Muscle layer of duodenum (tissue), 2 donors: ENCODE data around the gene B3GALT2.
A peak's percentile ranks its signal among the peaks of the same experiment; 100 is the strongest.

Source experiments
- H3K27ac ChIP-seq: one replicate; pipeline ENCODE4 v1.7.0; 2013; ENCODE audit warnings: mild to moderate bottlenecking, low read length
- H3K27me3 ChIP-seq: one replicate; pipeline ENCODE4 v1.7.0; 2013; ENCODE audit warnings: low read depth, mild to moderate bottlenecking, control low read depth, low read length
- H3K36me3 ChIP-seq, 2 donors: one replicate each; pipeline ENCODE4 v1.7.0; 2013; ENCODE audit warnings: low read length in 2 of 2, control low read depth in 1 of 2, mild to moderate bottlenecking in 1 of 2; ENCODE audit not compliant: insufficient read depth in 2 of 2, control insufficient read depth in 1 of 2
- H3K4me1 ChIP-seq, 2 donors: one replicate each; pipeline ENCODE4 v1.7.0; 2013; ENCODE audit warnings: low read length in 2 of 2, mild to moderate bottlenecking in 2 of 2, control low read depth in 1 of 2, moderate library complexity in 1 of 2; ENCODE audit not compliant: insufficient read depth in 2 of 2, control insufficient read depth in 1 of 2
- H3K4me3 ChIP-seq, 2 donors: one replicate each; pipeline ENCODE4 v1.7.0; 2013; ENCODE audit warnings: low read length in 2 of 2, low read depth in 1 of 2, mild to moderate bottlenecking in 1 of 2
- H3K9me3 ChIP-seq, 2 donors: one replicate each; pipeline ENCODE4 v1.7.0; 2013; ENCODE audit warnings: low read length in 2 of 2, control low read depth in 1 of 2, mild to moderate bottlenecking in 1 of 2; ENCODE audit not compliant: control insufficient read depth in 1 of 2
- donor health status: healthy.

Gene B3GALT2

GRCh38 chr1:193181985-193182384 is 4.4 kb downstream of the B3GALT2 start:
- Histone ChIP-seq H3K9me3 (no peaks in the 10 kb centered on the region), H3K27ac (no peak overlapping the region), H3K4me3 (no peak overlapping the region), H3K4me1 (peaks cover 4 to 56% of the 10 kb centered on the region in 2 donors), H3K36me3 (no peaks in the 10 kb centered on the region), H3K27me3 (no peaks in the 10 kb centered on the region)

GRCh38 chr1:193181536-193181935 is 4.9 kb downstream of the B3GALT2 start:
- peak overlapping the region; percentile 19 for H3K27ac ChIP-seq
- no peaks in the 10 kb centered on the region for H3K36me3 ChIP-seq
- peaks cover 4 to 52% of the 10 kb centered on the region in 2 donors for H3K4me1 ChIP-seq

GRCh38 chr1:193179094-193179493 is 7.3 kb downstream of the B3GALT2 start:
- Histone ChIP-seq H3K9me3 (no peaks in the 10 kb centered on the region), H3K4me1 (peaks cover 4 to 40% of the 10 kb centered on the region in 2 donors), H3K27ac (no peak overlapping the region), H3K36me3 (no peaks in the 10 kb centered on the region), H3K27me3 (no peaks in the 10 kb centered on the region), H3K4me3 (no peak overlapping the region)

More at GRCh38 chr1:193181536-193181935, 4.9 kb downstream of the B3GALT2 start:
- no peaks in the 10 kb centered on the region for H3K27me3 ChIP-seq
- H3K9me3 ChIP-seq, result no peaks in the 10 kb centered on the region
- H3K4me3 ChIP-seq, result no peak overlapping the region

GRCh38 chr1:193176788-193177187 is 9.6 kb downstream of the B3GALT2 start:
- Histone ChIP-seq H3K4me3 (no peak overlapping the region), H3K27me3 (no peaks in the 10 kb centered on the region), H3K9me3 (no peaks in the 10 kb centered on the region), H3K27ac (no peak overlapping the region), H3K4me1 (peaks cover 4 to 21% of the 10 kb centered on the region in 2 donors), H3K36me3 (no peaks in the 10 kb centered on the region)

GRCh38 chr1:193176113-193176512 is 10.3 kb downstream of the B3GALT2 start:
- Histone ChIP-seq H3K4me3 (no peak overlapping the region), H3K36me3 (no peaks in the 10 kb centered on the region), H3K27me3 (no peaks in the 10 kb centered on the region), H3K9me3 (no peaks in the 10 kb centered on the region), H3K27ac (no peak overlapping the region), H3K4me1 (peaks cover 4 to 14% of the 10 kb centered on the region in 2 donors)

- no peak overlapping the region for H3K27ac ChIP-seq
Observed at GRCh38 chr1:193157360-193157759, 29.1 kb downstream of the B3GALT2 start.

GRCh38 chr1:193156822-193157142 is 29.6 kb downstream of the B3GALT2 start:
- Histone ChIP-seq H3K27ac (no peak overlapping the region), H3K27me3 (no peaks in the 10 kb centered on the region), H3K4me1 (peaks cover 0 to 5% of the 10 kb centered on the region in 2 donors), H3K9me3 (no peaks in the 10 kb centered on the region), H3K36me3 (peaks cover 15% of the 10 kb centered on the region in 2 donors), H3K4me3 (no peak overlapping the region)

More at GRCh38 chr1:193157360-193157759, 29.1 kb downstream of the B3GALT2 start:
- no peaks in the 10 kb centered on the region for H3K27me3 ChIP-seq
- H3K9me3 ChIP-seq, result no peaks in the 10 kb centered on the region
- H3K4me1 ChIP-seq, result peaks cover 0 to 5% of the 10 kb centered on the region in 2 donors
- H3K36me3 ChIP-seq, result peaks cover 10 to 13% of the 10 kb centered on the region in 2 donors
- no peak overlapping the region for H3K4me3 ChIP-seq

- no peak overlapping the region for H3K4me3 ChIP-seq
- peaks cover 16 to 18% of the 10 kb centered on the region in 2 donors for H3K36me3 ChIP-seq
- H3K4me1 ChIP-seq, result peaks cover 0 to 5% of the 10 kb centered on the region in 2 donors
- H3K27ac ChIP-seq, result no peak overlapping the region
- H3K9me3 ChIP-seq, result no peaks in the 10 kb centered on the region
- H3K27me3 ChIP-seq, result no peaks in the 10 kb centered on the region
Observed at GRCh38 chr1:193156117-193156821, 30.1 kb downstream of the B3GALT2 start.

GRCh38 chr1:193144999-193145398 is 41.4 kb downstream of the B3GALT2 start:
- Histone ChIP-seq H3K9me3 (no peaks in the 10 kb centered on the region), H3K36me3 (peaks cover 29 to 38% of the 10 kb centered on the region in 2 donors), H3K27ac (no peak overlapping the region), H3K27me3 (no peaks in the 10 kb centered on the region), H3K4me1 (peaks cover 0 to 4% of the 10 kb centered on the region in 2 donors), H3K4me3 (no peak overlapping the region)

GRCh38 chr1:193144361-193144938 is 42.0 kb downstream of the B3GALT2 start:
- peaks cover 34 to 44% of the 10 kb centered on the region in 2 donors for H3K36me3 ChIP-seq
- H3K4me3 ChIP-seq, result no peak overlapping the region
- peaks cover 0 to 4% of the 10 kb centered on the region in 2 donors for H3K4me1 ChIP-seq
- H3K9me3 ChIP-seq, result no peaks in the 10 kb centered on the region
- H3K27me3 ChIP-seq, result no peaks in the 10 kb centered on the region
- H3K27ac ChIP-seq, result no peak overlapping the region

- Histone ChIP-seq H3K9me3 (no peaks in the 10 kb centered on the region), H3K36me3 (peaks cover 36 to 45% of the 10 kb centered on the region in 2 donors), H3K4me1 (peaks cover 0 to 4% of the 10 kb centered on the region in 2 donors), H3K4me3 (no peak overlapping the region), H3K27me3 (no peaks in the 10 kb centered on the region), H3K27ac (no peak overlapping the region)
Observed at GRCh38 chr1:193143285-193143684, 43.1 kb downstream of the B3GALT2 start.
